Hepatic stellate cell (primary cell): Measurements from ENCODE around the gene IGDCC3.
"Not testable (repeated sequence)": the region's sequence is repeated elsewhere in the genome, so short reads cannot be mapped to it uniquely, and the experiment has no call there.

Experiments
- DNase-seq: peaks from one replicate; pipeline ENCODE4 v3.0.0; 2011; ENCODE audit warnings: low spot score

Gene IGDCC3

GRCh38 chr15:65370885-65371284, 6.9 kb downstream of the IGDCC3 start:
- DNase-seq: no peak

GRCh38 chr15:65369651-65370050, 8.2 kb downstream of the IGDCC3 start:
- DNase-seq: no peak

GRCh38 chr15:65369212-65369547, 8.6 kb downstream of the IGDCC3 start:
- no peak for DNase-seq

GRCh38 chr15:65368302-65369211, 9.2 kb downstream of the IGDCC3 start:
- DNase-seq: no peak

GRCh38 chr15:65366122-65366892, 11.5 kb downstream of the IGDCC3 start:
- no peak for DNase-seq

- DNase-seq: no peak
These were observed 12.6 kb downstream of the IGDCC3 start for GRCh38 chr15:65365229-65365628.

GRCh38 chr15:65363766-65364165, 14.0 kb downstream of the IGDCC3 start:
- DNase-seq: no peak

- DNase-seq: no peak
These were observed 14.5 kb downstream of the IGDCC3 start for GRCh38 chr15:65363306-65363705.

- no peak for DNase-seq
These were observed 15.3 kb downstream of the IGDCC3 start for GRCh38 chr15:65362491-65362890.

GRCh38 chr15:65361708-65362459, 15.9 kb downstream of the IGDCC3 start:
- DNase-seq: no peak

- no peak for DNase-seq
These were observed 17.3 kb downstream of the IGDCC3 start for GRCh38 chr15:65360506-65360905.

- DNase-seq: no peak
These were observed 21.8 kb downstream of the IGDCC3 start for GRCh38 chr15:65355988-65356353.

GRCh38 chr15:65355173-65355987, 22.4 kb downstream of the IGDCC3 start:
- no peak for DNase-seq

GRCh38 chr15:65354835-65355172, 23.0 kb downstream of the IGDCC3 start:
- DNase-seq: no peak

GRCh38 chr15:65351972-65352371, 25.8 kb downstream of the IGDCC3 start:
- not testable (repeated sequence) for DNase-seq

GRCh38 chr15:65349338-65349737, 28.5 kb downstream of the IGDCC3 start:
- no peak for DNase-seq

GRCh38 chr15:65347756-65348155, 30.0 kb downstream of the IGDCC3 start:
- DNase-seq: not testable (repeated sequence)

- DNase-seq: no peak
These were observed 30.8 kb downstream of the IGDCC3 start for GRCh38 chr15:65346856-65347598.

- DNase-seq: no peak
These were observed 32.9 kb downstream of the IGDCC3 start for GRCh38 chr15:65344914-65345275.

GRCh38 chr15:65344214-65344913, 33.4 kb downstream of the IGDCC3 start:
- no peak for DNase-seq
